PC-9 (cell line): ENCODE measurements around the gene NLGN1. TPM values are rescaled to one million over a fixed set of nuclear protein-coding genes. Genes with fewer than 3 reads are reported as not detected.

Experiments used
- BruUV-seq: library from RNA; stranded (reverse); fragments of 400-500 nt; replicated peaks from 2 replicates; lab custom pipeline; 2021; lab: Mats Ljungman, UMichigan
- CTCF ChIA-PET: fragments of 300-600 bp; sonication (Branson Sonifier 250); formaldehyde crosslinking; loops from one replicate; lab custom pipeline; 2022; ENCODE audit warnings: antibody characterized with exemption; lab: Charles Lee
- POLR2A ChIA-PET: fragments of 300-600 bp; sonication (Branson Sonifier 250); formaldehyde crosslinking; loops from one replicate; lab custom pipeline; 2022; ENCODE audit warnings: antibody characterized with exemption; ENCODE audit not compliant: unreplicated experiment; lab: Charles Lee
- DNase-seq, 2 experiments: peaks; one replicate each; pipeline versions ENCODE4 v3.0.0 to v3.0.0-alpha.2; 2015 to 2022; ENCODE audit warnings: mixed read lengths in 1 of 2
- H2AFZ ChIP-seq: fragments of 200-600 bp; sonication (generic); 2 replicates; pipeline ENCODE4 v1.8.1; 2017; ENCODE audit warnings: antibody characterized with exemption
- H3F3A ChIP-seq: fragments of 200-600 bp; sonication (generic); 2 replicates; pipeline ENCODE4 v1.8.1; 2017; ENCODE audit warnings: antibody characterized with exemption, mild to moderate bottlenecking, low read depth; ENCODE audit not compliant: insufficient read depth
- H3K27ac ChIP-seq: fragments of 200-600 bp; sonication (generic); 2 replicates; pipeline ENCODE4 v1.6.1; 2016; ENCODE audit warnings: mixed run types
- H3K27me3 ChIP-seq: fragments of 200-600 bp; sonication (generic); 2 replicates; pipeline ENCODE4 v1.6.1; 2016; ENCODE audit warnings: low read depth, mixed run types; ENCODE audit not compliant: insufficient read depth
- H3K36me3 ChIP-seq: fragments of 200-600 bp; sonication (generic); 2 replicates; pipeline ENCODE4 v1.6.1; 2016; ENCODE audit warnings: low read depth, mixed run types
- H3K4me1 ChIP-seq: fragments of 200-600 bp; sonication (generic); replicated peaks from 2 replicates; pipeline ENCODE4 v1.6.1; 2016; ENCODE audit warnings: mixed run types; ENCODE audit not compliant: insufficient read depth
- H3K4me2 ChIP-seq: fragments of 200-600 bp; sonication (generic); 2 replicates; pipeline ENCODE4 v1.6.1; 2017; ENCODE audit warnings: mixed run types
- H3K4me3 ChIP-seq: fragments of 200-600 bp; sonication (generic); 2 replicates; pipeline ENCODE4 v1.6.1; 2016; ENCODE audit warnings: mixed run types
- H3K79me2 ChIP-seq: fragments of 200-600 bp; sonication (generic); 2 replicates; pipeline ENCODE4 v1.6.1; 2017; ENCODE audit warnings: low read depth, mixed run types
- H3K9me2 ChIP-seq: fragments of 200-600 bp; sonication (generic); 2 replicates; pipeline ENCODE4 v1.8.1; 2017; ENCODE audit warnings: mild to moderate bottlenecking; ENCODE audit not compliant: insufficient read depth
- H3K9me3 ChIP-seq: fragments of 200-600 bp; sonication (generic); 2 replicates; pipeline ENCODE4 v1.8.1; 2016; ENCODE audit warnings: low read depth; ENCODE audit not compliant: insufficient read depth
- H4K20me1 ChIP-seq: fragments of 200-600 bp; sonication (generic); 2 replicates; pipeline ENCODE4 v1.8.1; 2017; ENCODE audit not compliant: insufficient read depth
- EZH2 ChIP-seq: fragments of 200-600 bp; sonication (generic); IDR thresholded peaks from 2 replicates; pipeline ENCODE4 v1.8.0; 2017; ENCODE audit warnings: antibody characterized with exemption, low read depth
- intact Hi-C: fragments of 100-400 bp; cut with micrococcal nuclease; formaldehyde crosslinking; loops from one replicate; pipeline ENCODE4 v1.10.0; 2022; ENCODE audit not compliant: unreplicated experiment
- total RNA-seq: library from RNA; stranded (reverse); gene quantifications from 2 replicates; pipeline ENCODE4 v1.2.3, GENCODE V29; 2021
- TF ChIP-seq, protein P1 (sequence below): fragments of 200-600 bp; sonication (generic); conservative IDR thresholded peaks from 2 replicates; pipeline ENCODE4 v1.6.1; 2017; ENCODE audit warnings: mixed run types, antibody characterized with exemption, mild to moderate bottlenecking, moderate library complexity

NLGN1 gene
- total RNA-seq, 1 experiment from 2014 or later = 1.4 TPM

- Histone ChIP-seq H3K27me3 (no peaks in the 10 kb centered on the region), H3K4me2 (no peak overlapping the region), H2AFZ (no peak overlapping the region), H3K4me3 (no peak overlapping the region), H4K20me1 (no peaks in the 10 kb centered on the region), H3K27ac (no peak overlapping the region), H3F3A (no peaks in the 10 kb centered on the region), H3K4me1 (no peaks in the 10 kb centered on the region), H3K79me2 (no peaks in the 10 kb centered on the region), H3K9me3 (no peaks in the 10 kb centered on the region), H3K9me2 (no peaks in the 10 kb centered on the region), H3K36me3 (no peaks in the 10 kb centered on the region)
- no TSS peak for BruUV-seq
- intact Hi-C loops = no loop called here
- ChIA-PET POLR2A (no interaction called here), CTCF (no interaction called here)
- DNase-seq = no peak
- TF ChIP-seq, protein P1, sequence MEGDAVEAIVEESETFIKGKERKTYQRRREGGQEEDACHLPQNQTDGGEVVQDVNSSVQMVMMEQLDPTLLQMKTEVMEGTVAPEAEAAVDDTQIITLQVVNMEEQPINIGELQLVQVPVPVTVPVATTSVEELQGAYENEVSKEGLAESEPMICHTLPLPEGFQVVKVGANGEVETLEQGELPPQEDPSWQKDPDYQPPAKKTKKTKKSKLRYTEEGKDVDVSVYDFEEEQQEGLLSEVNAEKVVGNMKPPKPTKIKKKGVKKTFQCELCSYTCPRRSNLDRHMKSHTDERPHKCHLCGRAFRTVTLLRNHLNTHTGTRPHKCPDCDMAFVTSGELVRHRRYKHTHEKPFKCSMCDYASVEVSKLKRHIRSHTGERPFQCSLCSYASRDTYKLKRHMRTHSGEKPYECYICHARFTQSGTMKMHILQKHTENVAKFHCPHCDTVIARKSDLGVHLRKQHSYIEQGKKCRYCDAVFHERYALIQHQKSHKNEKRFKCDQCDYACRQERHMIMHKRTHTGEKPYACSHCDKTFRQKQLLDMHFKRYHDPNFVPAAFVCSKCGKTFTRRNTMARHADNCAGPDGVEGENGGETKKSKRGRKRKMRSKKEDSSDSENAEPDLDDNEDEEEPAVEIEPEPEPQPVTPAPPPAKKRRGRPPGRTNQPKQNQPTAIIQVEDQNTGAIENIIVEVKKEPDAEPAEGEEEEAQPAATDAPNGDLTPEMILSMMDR = no peak
- TF ChIP-seq EZH2 = no peak
Observed at GRCh38 chr3:174215456-174215855, 817.9 kb downstream of the NLGN1 start.

DNA sequence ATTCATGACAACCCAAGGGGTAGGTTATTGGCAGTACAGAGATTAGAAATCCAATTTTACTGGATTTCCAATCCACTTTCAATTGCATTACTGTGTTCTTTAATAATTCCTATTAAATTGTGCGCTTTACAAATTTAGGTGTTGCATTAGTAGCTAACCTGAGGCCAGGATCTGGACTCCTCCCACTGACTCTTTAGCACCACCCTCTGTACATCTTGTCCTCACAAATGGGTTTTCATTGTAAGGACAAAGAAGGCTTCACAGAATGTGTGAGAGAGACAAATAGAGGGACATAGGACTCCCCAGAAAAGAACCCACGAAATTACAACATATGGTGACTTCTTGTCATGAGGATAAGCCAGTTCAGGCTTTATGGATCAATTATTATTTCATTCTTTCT lies 818.5 kb downstream of the NLGN1 start:
- H2AFZ ChIP-seq = no peak overlapping the region
- no peaks in the 10 kb centered on the region for H3K36me3 ChIP-seq
- H4K20me1 ChIP-seq = no peaks in the 10 kb centered on the region
- CTCF ChIA-PET = no interaction called here
- H3K9me3 ChIP-seq = no peaks in the 10 kb centered on the region
- H3K4me3 ChIP-seq = no peak overlapping the region
- no peak overlapping the region for H3K27ac ChIP-seq
- no peaks in the 10 kb centered on the region for H3K79me2 ChIP-seq
- no peaks in the 10 kb centered on the region for H3K9me2 ChIP-seq
- no peaks in the 10 kb centered on the region for H3K27me3 ChIP-seq
- no peaks in the 10 kb centered on the region for H3K4me1 ChIP-seq
- no peak for TF ChIP-seq EZH2
- TF ChIP-seq, protein P1 = no peak
- no peak for DNase-seq
- no peak overlapping the region for H3K4me2 ChIP-seq
- POLR2A ChIA-PET = no interaction called here
- no peaks in the 10 kb centered on the region for H3F3A ChIP-seq
- BruUV-seq = no TSS peak
- intact Hi-C loops = no loop called here

- BruUV-seq = no TSS peak
- Histone ChIP-seq H3K4me2 (no peak overlapping the region), H2AFZ (no peak overlapping the region), H4K20me1 (no peaks in the 10 kb centered on the region), H3K27ac (no peak overlapping the region), H3K36me3 (no peaks in the 10 kb centered on the region), H3K79me2 (no peaks in the 10 kb centered on the region), H3K9me3 (no peaks in the 10 kb centered on the region), H3K4me3 (no peak overlapping the region), H3F3A (no peaks in the 10 kb centered on the region), H3K27me3 (no peaks in the 10 kb centered on the region), H3K4me1 (no peaks in the 10 kb centered on the region), H3K9me2 (no peaks in the 10 kb centered on the region)
- TF ChIP-seq, protein P1 = no peak
- TF ChIP-seq EZH2 = no peak
- intact Hi-C loops = no loop called here
- no peak for DNase-seq
- ChIA-PET POLR2A (no interaction called here), CTCF (no interaction called here)
Observed at GRCh38 chr3:174216946-174217718, 819.6 kb downstream of the NLGN1 start.
